Smooth muscle cell (in vitro differentiated cells): ENCODE results near the gene ZNF747. TPM values are rescaled to one million over a fixed set of nuclear protein-coding genes. Genes with fewer than 3 reads are reported as not detected.

Source experiments
- DNase-seq: peaks from one replicate; lab custom pipeline; 2025; ENCODE audit not compliant: unreplicated experiment; lab: John Stamatoyannopoulos, UW
- H2AFZ ChIP-seq: fragments of 200-600 bp; sonication (generic); 2 replicates; pipeline ENCODE4 v1.6.0; 2016; ENCODE audit warnings: antibody characterized with exemption, low read depth, mild to moderate bottlenecking
- H3F3A ChIP-seq: fragments of 200-600 bp; sonication (generic); 2 replicates; pipeline ENCODE4 v1.6.0; 2017; ENCODE audit warnings: antibody characterized with exemption, low read depth
- H3K27ac ChIP-seq: fragments of 200-600 bp; sonication (generic); 2 replicates; pipeline ENCODE4 v1.5.1; 2016; ENCODE audit warnings: low read depth, mild to moderate bottlenecking
- H3K27me3 ChIP-seq: fragments of 200-600 bp; sonication (generic); 2 replicates; pipeline ENCODE4 v1.6.1; 2016; ENCODE audit warnings: low read depth, mild to moderate bottlenecking
- H3K36me3 ChIP-seq: fragments of 200-600 bp; sonication (generic); 2 replicates; pipeline ENCODE4 v1.5.1; 2016; ENCODE audit warnings: low read depth
- H3K4me1 ChIP-seq: fragments of 200-600 bp; sonication (generic); 2 replicates; pipeline ENCODE4 v1.5.1; 2016; ENCODE audit warnings: low read depth
- H3K4me2 ChIP-seq: fragments of 200-600 bp; sonication (generic); 2 replicates; pipeline ENCODE4 v1.6.0; 2016; ENCODE audit warnings: mild to moderate bottlenecking
- H3K4me3 ChIP-seq: fragments of 200-600 bp; sonication (generic); 2 replicates; pipeline ENCODE4 v1.5.1; 2016; ENCODE audit warnings: mild to moderate bottlenecking
- H3K79me2 ChIP-seq: fragments of 200-600 bp; sonication (generic); 2 replicates; pipeline ENCODE4 v1.6.0; 2016; ENCODE audit warnings: low read depth, mild to moderate bottlenecking
- H3K9ac ChIP-seq: fragments of 200-600 bp; sonication (generic); 2 replicates; pipeline ENCODE4 v1.6.0; 2016; ENCODE audit warnings: low read depth
- H3K9me3 ChIP-seq: fragments of 200-600 bp; sonication (generic); replicated peaks from 2 replicates; pipeline ENCODE4 v1.5.1; 2016; ENCODE audit warnings: low read depth
- H4K20me1 ChIP-seq: fragments of 200-600 bp; sonication (generic); 2 replicates; pipeline ENCODE4 v1.6.0; 2016; ENCODE audit warnings: low read depth
- WGBS: methylation state at CpG from one replicate; pipeline ENCODE4 v1.1.7; 2016; ENCODE audit warnings: low lambda C conversion rate; 5-methylcytosine and 5-hydroxymethylcytosine counted together
- polyA plus RNA-seq: library from polyadenylated mRNA; unstranded; fragments of >200 nt; fragmentation: Nextera tagmentation; extraction: Ambion mirVana; gene quantifications from 2 replicates; pipeline ENCODE4 v1.2.1, GENCODE V29; 2016
- total RNA-seq: library from RNA; depleted of rRNA; stranded (reverse); fragments of >200 nt; gene quantifications from 2 replicates; pipeline ENCODE4 v1.2.3, GENCODE V29; 2014
- TF ChIP-seq, protein P1 (sequence below): fragments of 200-600 bp; sonication (generic); IDR thresholded peaks from 2 replicates; pipeline ENCODE4 v1.5.1; 2017; ENCODE audit warnings: borderline replicate concordance, mild to moderate bottlenecking, antibody characterized with exemption; ENCODE audit not compliant: insufficient read depth, poor library complexity, severe bottlenecking

Gene ZNF747
- total and polyA plus RNA-seq, 2 experiments from 2014 or later, result 5.7 to 6.3 TPM

DNA sequence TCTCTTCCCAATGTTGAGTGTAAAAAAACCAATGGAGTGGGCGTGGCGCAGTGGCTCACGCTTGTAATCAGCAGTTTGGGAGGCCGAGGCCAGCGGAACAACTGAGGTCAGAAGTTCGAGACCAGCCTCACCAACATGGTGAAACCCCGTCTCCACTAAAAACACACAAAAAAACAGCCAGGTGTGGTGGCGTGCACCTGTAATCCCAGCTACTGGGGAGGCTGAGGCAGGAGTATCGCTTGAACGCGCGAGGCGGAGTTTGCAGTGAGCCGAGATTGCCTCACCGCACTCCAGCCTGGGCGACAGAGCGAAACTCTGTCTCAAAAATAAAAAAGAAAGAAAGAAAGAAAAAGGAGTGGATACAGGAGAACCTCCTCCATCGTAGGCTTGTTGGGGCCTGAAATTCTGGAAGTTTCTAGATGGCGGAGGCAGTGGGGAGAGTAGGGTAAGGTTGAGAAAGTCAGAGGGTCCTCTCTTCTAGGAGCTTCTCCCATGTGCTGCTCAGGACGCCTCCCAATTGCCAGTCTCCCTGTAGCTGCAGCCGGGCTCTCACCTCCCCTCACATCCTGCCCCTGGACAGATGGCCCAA is 24.2 kb upstream of the ZNF747 start:
- TF ChIP-seq, protein P1, sequence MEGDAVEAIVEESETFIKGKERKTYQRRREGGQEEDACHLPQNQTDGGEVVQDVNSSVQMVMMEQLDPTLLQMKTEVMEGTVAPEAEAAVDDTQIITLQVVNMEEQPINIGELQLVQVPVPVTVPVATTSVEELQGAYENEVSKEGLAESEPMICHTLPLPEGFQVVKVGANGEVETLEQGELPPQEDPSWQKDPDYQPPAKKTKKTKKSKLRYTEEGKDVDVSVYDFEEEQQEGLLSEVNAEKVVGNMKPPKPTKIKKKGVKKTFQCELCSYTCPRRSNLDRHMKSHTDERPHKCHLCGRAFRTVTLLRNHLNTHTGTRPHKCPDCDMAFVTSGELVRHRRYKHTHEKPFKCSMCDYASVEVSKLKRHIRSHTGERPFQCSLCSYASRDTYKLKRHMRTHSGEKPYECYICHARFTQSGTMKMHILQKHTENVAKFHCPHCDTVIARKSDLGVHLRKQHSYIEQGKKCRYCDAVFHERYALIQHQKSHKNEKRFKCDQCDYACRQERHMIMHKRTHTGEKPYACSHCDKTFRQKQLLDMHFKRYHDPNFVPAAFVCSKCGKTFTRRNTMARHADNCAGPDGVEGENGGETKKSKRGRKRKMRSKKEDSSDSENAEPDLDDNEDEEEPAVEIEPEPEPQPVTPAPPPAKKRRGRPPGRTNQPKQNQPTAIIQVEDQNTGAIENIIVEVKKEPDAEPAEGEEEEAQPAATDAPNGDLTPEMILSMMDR, result no peak
- no peak overlapping the region for H3K9ac ChIP-seq
- H3F3A ChIP-seq, result no peaks in the 10 kb centered on the region
- DNase-seq, result no peak
- WGBS, result 88% methylated on average over 21 of the region's 21 CpGs
- H3K79me2 ChIP-seq, result peaks cover 15% of the 10 kb centered on the region
- H3K4me3 ChIP-seq, result peak overlapping the region; percentile 79
- H3K4me2 ChIP-seq, result peak overlapping the region; percentile 87
- H3K27me3 ChIP-seq, result no peaks in the 10 kb centered on the region
- peaks cover 5% of the 10 kb centered on the region for H3K4me1 ChIP-seq
- H3K9me3 ChIP-seq, result no peaks in the 10 kb centered on the region
- H3K36me3 ChIP-seq, result no peaks in the 10 kb centered on the region
- H4K20me1 ChIP-seq, result no peaks in the 10 kb centered on the region
- peak overlapping the region; percentile 25 for H3K27ac ChIP-seq
- H2AFZ ChIP-seq, result peak overlapping the region; percentile 39

GRCh38 chr16:30557957-30558788 is 23.5 kb upstream of the ZNF747 start, which contains the start of gene ZNF764:
Gene ZNF764, minus strand, starts transcription at chr16:30558374. Its CDS starts 192 bp downstream, at chr16:30558182.
- Histone ChIP-seq H3K4me2 (peak within 1 kb of the TSS; percentile 87), H4K20me1 (no peaks in the 10 kb centered on the region), H3K4me1 (peaks cover 5% of the 10 kb centered on the region), H2AFZ (peak within 1 kb of the TSS; percentile 85), H3K27ac (peak within 1 kb of the TSS; percentile 90), H3K27me3 (no peaks in the 10 kb centered on the region), H3K9me3 (no peaks in the 10 kb centered on the region), H3K79me2 (peaks cover 15% of the 10 kb centered on the region), H3F3A (no peaks in the 10 kb centered on the region), H3K4me3 (peak within 1 kb of the TSS; percentile 79), H3K36me3 (no peaks in the 10 kb centered on the region), H3K9ac (peak within 1 kb of the TSS; percentile 95)
- TF ChIP-seq, protein P1, result no peak
- peak; percentile 80 for DNase-seq
- WGBS, result 1% methylated on average over 73 of the region's 74 CpGs

DNA sequence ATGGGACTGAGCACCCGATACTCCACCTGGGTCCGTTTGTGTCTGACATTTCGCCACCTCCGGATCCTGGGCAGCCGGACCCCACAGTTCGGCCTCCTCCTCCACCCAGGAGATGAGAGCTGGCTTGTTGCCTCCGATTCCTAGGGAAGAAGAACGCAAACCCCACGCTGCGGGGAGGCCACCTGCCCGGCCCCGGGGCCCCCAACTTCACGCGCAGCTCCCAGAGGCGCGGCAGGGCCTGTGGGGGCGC is 23.0 kb upstream of the ZNF747 start:
- Histone ChIP-seq H3K9ac (peak overlapping the region; percentile 95), H2AFZ (peak overlapping the region; percentile 85), H3K36me3 (no peaks in the 10 kb centered on the region), H3F3A (no peaks in the 10 kb centered on the region), H3K79me2 (peaks cover 15% of the 10 kb centered on the region), H4K20me1 (no peaks in the 10 kb centered on the region), H3K27ac (peak overlapping the region; percentile 90), H3K4me1 (peaks cover 5% of the 10 kb centered on the region), H3K27me3 (no peaks in the 10 kb centered on the region), H3K9me3 (no peaks in the 10 kb centered on the region), H3K4me3 (peak overlapping the region; percentile 79), H3K4me2 (peak overlapping the region; percentile 87)
- TF ChIP-seq, protein P1, result no peak
- DNase-seq, result no peak
- 4% methylated on average over 14 of the region's 17 CpGs for WGBS
